ENCODE measurements around the gene MEGF6.
A peak's percentile ranks its signal among the peaks of the same experiment; 100 is the strongest.
"Not testable (repeated sequence)": the region's sequence is repeated elsewhere in the genome, so short reads cannot be mapped to it uniquely, and the experiment has no call there.

The MEGF6 gene

DNA sequence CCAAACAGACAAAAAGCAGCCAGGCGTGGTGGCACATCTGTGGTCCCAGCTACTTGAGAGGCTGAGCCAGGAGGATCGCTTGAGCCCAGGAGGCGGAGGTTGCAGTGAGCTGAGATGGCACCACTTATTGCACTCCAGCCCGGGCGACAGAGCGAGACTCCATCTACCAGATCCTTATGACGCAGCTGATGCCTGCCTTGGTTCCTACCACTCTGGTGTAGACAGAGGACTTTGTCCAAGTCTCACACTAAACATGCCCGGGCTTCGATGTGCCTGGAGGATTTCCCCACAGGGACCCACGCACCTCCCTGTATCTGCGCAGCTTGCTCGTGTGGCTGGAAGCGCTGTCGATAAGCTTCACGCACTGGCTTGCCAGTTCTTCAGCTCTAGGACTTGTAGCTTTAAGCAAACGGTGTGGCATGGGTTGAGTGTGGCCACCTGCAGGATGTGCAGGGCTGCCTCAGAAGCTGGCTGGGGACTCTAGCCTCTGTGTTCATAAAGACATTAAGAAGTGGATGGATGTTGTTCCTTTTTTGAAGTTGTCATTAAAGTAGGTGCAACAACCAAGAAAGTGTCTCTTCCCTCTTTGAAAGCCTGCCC, 18.4 kb upstream of the MEGF6 start:
- DNase-seq (ENCODE audit: low read depth) = no peak

DNA sequence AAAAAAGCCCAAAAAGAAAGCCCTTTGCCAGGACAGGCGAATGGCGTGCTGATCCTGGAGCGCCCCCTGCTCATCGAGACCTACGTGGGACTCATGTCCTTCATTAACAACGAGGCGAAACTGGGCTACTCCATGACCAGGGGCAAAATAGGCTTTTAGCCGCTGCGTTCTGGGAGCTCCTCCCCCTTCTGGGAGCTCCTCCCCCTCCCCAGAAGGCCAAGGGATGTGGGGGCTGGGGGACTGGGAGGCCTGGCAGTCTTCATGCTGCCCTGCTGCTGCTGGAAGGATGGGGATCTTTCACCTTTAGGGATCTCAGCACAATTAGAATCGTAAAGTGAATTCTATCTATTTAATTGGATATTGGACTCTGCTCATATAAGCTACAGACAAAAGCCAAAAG, 17.1 kb upstream of the MEGF6 start:
- DNase-seq (ENCODE audit: low read depth) = no peak

GRCh38 chr1:3627515-3628253, 16.4 kb upstream of the MEGF6 start:
- no peak for DNase-seq (ENCODE audit: low read depth)

- no peak for DNase-seq (ENCODE audit: low read depth)
These were observed 14.7 kb upstream of the MEGF6 start for GRCh38 chr1:3626025-3626424.

DNA sequence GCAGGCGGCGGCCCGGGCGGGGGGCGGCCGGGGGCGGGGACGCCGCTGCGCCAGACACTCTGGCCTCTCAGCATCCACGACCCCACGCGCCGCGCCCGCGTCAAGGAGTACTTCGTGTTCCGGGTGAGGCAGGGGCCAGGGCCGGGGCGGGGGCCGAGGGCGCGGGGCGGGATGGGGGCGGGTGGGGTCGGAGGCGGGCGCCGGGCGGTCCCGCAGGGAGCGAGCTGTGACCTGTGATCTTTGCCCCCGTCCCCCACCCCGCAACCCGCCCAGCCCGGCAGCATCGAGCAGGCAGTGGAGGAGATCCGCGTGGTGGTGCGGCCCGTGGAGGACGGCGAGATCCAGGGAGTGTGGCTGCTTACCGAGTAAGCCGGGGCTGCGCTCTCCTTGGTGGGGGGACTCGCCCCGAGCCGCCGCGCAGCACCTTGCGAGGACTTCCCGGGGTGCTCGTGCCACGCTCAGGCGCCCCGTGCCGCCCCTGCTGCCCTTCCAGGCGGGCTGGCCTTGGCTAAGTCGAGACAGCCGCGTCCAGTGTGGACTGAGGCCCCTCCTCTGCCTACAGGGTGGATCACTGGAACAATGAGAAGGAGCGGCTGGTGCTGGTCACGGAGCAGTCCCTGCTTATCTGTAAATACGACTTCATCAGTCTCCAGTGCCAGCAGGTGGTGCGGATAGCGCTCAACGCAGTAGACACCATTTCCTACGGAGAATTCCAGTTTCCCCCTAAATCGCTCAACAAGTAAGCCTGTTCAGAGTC, 14.0 kb upstream of the MEGF6 start:
- no peak for DNase-seq (ENCODE audit: low read depth)

DNA sequence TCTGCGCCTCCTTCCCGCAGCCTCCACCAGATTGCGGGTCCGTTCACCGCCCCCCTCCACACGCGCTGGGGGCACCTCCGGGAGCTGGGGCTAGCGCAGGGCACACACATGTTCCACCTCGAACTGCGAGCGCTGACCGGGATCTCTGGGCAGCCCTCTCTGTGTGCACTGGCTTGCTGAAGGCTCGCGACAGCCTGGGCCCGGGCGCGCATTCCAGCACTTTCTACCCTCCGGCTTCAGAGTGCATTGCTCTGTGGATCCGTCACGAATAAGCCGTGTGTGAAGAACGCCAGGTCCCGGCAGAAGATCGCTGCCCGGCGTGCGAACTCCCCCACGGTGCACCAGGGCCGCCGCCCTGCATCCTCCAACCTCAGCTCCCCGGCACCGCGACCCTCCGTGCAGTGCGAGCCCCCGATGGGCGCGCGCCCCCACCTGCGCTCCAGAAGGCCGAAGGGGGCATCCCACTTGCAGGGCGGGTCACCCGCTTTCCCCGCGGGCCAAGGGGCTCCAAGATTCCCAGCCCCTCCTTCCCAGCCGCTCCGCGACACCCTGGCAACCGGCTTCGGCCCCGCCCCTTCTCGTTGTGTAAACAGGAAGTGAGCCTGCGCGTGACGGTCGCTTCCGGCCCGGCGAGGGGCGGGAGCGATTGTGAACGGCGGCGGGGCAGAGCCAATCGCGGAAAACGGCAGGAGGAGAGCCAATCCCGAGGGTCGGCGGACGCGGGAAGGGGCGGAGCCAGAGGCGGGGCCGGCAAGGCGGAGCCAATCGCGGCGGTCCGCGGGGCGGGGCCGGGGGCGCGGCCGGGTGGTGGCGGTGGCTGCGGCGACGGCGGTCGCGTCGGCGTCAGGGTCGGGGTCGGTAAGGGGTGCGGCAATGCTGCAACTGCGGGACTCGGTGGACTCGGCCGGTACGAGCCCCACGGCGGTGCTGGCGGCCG, 13.2 kb upstream of the MEGF6 start, which contains the start of gene TPRG1L:
Gene TPRG1L, plus strand, starts transcription at position 816 of the 937 bp plus-strand sequence. Its CDS starts 58 bp downstream, at position 874.
- peak; percentile 98 for DNase-seq (ENCODE audit: low read depth)

- DNase-seq (ENCODE audit: low read depth) = no peak
These were observed 12.3 kb upstream of the MEGF6 start for GRCh38 chr1:3623441-3624199.

DNA sequence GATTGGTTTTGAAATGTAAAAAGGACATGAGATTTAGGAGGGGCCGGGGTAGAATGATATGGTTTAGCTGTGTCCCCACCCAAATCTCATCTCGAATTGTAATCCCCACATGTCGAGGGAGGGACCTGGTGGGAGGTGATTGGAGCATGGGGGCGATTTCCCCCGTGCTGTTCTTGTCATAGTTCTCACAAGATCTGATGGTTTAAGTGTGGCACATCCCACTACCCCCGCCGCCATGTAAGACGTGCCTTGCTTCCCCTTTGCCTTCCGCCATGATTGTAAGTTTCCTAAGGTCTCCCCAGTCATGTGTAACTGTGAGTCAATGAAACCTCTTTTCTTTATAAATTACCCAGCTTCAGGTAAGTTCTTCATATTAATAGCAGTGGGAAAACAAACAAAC, 10.8 kb upstream of the MEGF6 start:
- DNase-seq (ENCODE audit: low read depth) = not testable (repeated sequence)

DNA sequence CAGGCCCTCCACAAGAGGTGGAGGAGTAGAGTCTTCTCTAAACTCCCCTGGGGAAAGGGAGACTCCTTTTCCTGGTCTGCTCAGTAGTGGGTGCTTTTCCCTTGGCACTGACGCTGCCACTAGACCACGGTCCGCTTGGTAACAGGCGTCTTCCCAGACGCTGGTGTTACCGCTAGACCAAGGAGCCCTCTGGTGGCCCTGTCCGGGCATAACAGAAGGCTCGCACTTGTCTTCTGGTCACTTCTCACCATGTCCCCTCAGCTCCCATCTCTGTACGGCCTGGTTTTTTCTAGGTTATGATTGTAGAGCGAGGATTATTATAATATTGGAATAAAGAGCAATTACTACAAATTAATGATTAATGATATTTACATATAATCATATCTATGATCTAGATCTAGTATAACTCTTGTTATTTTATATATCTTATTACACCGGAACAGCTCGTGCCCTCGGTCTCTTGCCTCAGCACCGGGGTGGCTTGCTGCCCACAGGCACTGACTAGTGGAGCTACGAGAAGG, 9.9 kb upstream of the MEGF6 start:
- DNase-seq (ENCODE audit: low read depth) = not testable (repeated sequence)

DNA sequence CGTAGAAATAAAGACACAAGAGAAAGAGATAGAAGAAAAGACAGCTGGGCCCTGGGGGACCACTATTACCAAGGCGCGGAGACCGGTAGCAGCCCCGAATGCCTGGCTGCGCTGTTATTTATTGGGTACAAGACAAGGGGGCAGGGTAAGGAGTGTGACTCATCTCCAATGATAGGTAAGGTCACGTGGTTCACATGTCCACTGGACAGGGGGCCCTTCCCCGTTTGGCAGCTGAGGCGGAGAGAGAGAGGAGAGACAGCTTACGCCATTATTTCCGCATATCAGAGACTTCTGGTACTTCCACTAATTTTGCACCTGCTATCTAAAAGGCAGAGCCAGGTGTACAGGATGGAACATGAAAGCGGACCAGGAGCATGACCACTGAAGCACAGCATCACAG, 9.4 kb upstream of the MEGF6 start:
- DNase-seq (ENCODE audit: low read depth) = no peak

DNA sequence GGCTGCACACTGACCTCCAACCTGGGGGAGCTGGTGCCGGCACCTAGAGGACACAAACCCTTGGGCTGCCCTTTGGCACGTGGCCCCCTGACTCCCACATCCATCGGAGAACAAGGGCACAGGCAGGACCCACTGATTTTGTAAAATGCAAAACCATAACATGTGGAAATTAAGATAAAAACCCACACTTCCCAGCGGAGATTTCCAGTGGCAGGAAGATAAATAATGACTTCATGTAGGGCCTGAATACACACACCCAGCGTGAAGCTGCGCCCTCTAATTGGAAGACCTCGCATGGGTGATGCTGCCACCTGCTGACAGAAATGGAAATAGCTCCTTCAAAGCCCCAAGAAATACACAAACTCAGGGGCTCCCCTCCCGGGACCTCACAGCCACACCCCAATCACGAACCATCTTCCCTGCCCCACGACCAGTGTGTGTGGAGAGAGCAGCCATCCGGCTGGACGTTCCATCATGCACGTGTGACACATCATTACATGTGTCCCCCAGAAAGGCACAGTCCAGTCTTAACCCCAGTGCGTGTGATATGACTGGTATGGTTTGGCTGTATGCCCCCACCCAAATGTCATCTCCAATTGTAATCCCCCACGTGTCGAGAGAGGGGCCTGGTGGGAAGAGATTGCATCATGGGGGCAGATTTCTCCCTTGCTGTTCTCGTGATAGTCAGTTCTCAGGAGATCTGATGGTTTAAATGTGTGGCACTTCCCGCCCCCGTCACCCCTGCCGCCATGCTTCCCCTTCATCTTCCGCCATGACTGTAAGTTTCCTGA, 7.8 kb upstream of the MEGF6 start:
- DNase-seq (ENCODE audit: low read depth) = peak; percentile 31

GRCh38 chr1:3618531-3618880, 7.2 kb upstream of the MEGF6 start:
- DNase-seq (ENCODE audit: low read depth) = no peak

- no peak for DNase-seq (ENCODE audit: low read depth)
These were observed 6.6 kb upstream of the MEGF6 start for GRCh38 chr1:3617806-3618345.

DNA sequence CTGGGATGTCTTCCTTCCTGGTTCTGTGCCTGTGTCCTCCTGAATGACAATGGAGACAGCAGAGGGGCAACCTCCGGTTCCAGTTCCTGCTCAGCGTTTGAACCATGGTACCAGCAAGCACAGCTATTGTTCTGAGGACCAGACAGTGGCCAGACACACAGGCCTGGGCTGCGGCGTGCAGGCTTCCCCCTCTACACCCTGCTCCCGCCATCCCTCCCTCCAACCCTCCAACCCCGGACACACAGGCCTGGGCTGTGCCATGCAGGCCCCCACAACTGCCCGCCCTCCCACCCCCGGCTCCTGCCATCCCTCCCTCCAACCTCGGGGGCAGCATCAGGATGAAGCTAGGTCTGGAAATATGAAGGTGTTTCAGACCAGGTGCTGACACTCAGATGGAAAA, 5.6 kb upstream of the MEGF6 start:
- no peak for DNase-seq (ENCODE audit: low read depth)

DNA sequence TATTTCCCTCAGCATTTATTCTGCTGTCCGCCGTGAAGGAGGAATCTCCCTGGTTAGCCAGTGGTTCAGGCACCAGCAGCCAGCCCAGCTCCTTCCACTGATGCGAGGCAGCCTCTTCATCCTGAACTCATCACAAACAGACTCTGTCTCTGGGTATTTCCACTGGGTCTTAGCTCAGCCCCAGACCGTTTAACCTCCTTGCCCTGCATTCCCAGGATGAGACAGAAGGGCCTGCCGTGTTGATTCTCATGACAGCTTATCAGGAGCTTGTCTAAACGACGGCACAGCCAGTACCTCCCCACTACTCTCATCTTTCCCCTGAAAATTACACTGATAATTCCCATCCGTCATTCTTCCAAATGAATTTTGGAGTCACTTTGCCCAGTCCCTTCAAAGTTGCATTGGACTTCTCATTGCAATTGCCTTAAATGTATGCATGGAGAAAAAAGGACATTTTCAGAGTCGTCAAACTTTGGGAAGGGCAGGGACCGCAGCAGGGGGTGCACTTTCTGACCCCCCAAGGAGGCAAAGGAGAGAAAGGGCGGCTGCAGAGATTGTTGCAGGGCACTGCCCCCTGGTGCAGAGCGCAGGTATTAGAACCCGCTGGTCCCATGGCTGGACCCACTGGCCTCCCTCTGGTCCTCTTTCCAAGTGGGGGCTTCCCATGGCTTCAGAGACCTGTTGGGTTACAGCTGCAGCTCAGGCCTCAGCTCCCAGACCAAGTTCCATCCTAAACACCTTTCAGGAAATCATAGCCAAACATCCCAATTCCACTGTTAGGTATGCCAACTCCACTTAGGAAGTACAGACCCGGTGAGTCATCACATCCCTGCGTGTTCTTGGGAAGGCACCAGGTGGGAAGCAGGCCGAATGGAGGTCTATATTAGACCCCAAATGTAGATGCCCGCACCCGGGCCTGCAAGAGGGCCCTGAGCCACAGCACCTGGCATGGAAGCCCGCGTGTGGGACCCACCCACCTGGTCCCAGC, 3.7 kb upstream of the MEGF6 start:
- DNase-seq (ENCODE audit: low read depth) = no peak

- no peak for DNase-seq (ENCODE audit: low read depth)
These were observed 815 bp upstream of the MEGF6 start for GRCh38 chr1:3612123-3612522.

GRCh38 chr1:3610527-3611169, 660 bp downstream of the MEGF6 start:
- DNase-seq (ENCODE audit: low read depth) = no peak

Data from stimulated activated CD8-positive, alpha-beta memory T cell treated with anti-CD3 and anti-CD28 coated beads, Interleukin-15, amount 100 ng/mL, for 24 hours (primary cell).